Neural cell (in vitro differentiated cells): Measurements from ENCODE around the gene DLGAP4.

Source experiments
- MXI1 ChIP-seq: fragments of 450-650 bp; conservative IDR thresholded peaks from 2 replicates; pipeline ENCODE4 v1.6.1; 2014; ENCODE audit warnings: antibody characterized with exemption, mild to moderate bottlenecking; ENCODE audit not compliant: poor library complexity, severe bottlenecking
- POLR2AphosphoS5 ChIP-seq: IDR thresholded peaks from 2 replicates; pipeline ENCODE4 v1.6.1; 2012
- RAD21 ChIP-seq: fragments of 450-650 bp; conservative IDR thresholded peaks from 2 replicates; pipeline ENCODE4 v1.6.1; 2014; ENCODE audit warnings: antibody characterized with exemption, mild to moderate bottlenecking, moderate library complexity

GRCh38 chr20:36353740-36354139 is 47.6 kb downstream of the DLGAP4 start:
- TF ChIP-seq RAD21 (no peak), POLR2AphosphoS5 (no peak), MXI1 (no peak)
